HG03060 (cell line): Measurements from ENCODE around the gene ALKBH6.
"Not testable (repeated sequence)": the region's sequence is repeated elsewhere in the genome, so short reads cannot be mapped to it uniquely, and the experiment has no call there.

ENCODE experiments used
- ATAC-seq: cut with Tn5 transposase; IDR thresholded peaks from one replicate; pipeline ENCODE4 v1.9.1; 2021; ENCODE audit warnings: low read depth, moderate number of reproducible peaks; ENCODE audit not compliant: unreplicated experiment

Gene ALKBH6

DNA sequence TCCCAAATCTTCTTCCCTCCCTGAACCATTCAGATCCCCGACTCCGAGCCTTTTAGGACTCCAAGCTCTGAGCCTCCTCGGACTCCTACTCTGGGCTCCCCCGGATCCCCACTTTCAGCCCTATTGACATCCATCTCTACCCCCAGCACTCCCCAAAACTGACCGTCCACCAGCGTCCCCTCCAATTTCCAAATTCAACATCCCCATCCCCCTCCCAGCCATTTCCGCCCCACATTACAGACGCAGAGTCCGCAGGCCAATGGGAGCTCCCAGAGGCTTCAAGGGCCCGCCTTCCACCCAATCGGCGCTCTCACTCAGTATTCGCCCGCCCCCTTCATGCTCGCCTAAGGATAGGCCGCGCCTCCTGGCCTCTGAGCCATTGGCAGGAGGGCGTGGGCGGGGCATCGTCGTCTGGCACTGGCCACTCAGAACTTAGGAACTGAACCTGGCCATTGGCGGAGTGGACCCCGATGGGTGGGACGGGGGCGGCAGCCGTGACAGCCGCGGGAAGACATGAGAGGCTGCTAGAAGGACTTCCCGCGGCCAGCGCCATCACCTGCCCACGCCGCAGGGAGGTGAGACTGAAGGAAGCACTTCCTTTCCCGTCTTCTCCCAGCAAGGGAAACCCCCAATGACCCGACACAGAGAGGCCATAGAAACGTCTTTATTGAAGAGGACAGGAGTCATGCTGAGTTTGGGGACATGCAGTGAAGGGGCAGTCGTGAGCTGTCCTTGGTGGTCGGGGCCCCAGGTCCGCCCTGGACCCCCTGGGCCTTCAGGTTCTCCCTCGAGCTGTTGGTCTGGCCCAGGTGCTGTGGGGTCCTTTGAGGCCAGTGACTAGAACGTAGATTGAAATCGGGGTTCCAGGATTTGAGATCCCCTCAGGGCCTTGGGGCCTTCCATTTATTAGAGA is at the start of gene ALKBH6:
Gene ALKBH6 (minus strand): TSS at position 202 of the 913 bp plus-strand sequence. CDS start 816 bp downstream, outside the sequence.
- ATAC-seq: peak; percentile 96

DNA sequence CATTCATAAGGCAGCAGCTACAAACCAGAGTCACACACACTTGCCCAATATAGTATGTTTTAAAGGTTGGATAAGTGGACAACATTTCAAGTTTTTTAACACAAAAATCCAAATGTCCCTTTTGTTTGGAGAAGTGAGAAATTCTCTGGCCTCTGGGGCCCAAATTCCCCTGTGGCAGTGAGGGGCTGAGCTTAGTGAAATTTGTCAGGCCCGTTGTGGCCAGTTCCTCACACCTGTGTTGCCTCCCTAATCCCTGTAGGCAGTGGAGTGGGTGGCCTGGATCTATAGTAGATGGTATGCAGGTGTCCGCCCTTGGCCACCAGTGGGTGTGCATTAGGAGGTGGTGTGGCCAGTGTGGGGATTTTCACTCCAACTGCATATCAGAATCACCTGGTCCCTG is 47.4 kb upstream of the ALKBH6 start:
- ATAC-seq: no peak

DNA sequence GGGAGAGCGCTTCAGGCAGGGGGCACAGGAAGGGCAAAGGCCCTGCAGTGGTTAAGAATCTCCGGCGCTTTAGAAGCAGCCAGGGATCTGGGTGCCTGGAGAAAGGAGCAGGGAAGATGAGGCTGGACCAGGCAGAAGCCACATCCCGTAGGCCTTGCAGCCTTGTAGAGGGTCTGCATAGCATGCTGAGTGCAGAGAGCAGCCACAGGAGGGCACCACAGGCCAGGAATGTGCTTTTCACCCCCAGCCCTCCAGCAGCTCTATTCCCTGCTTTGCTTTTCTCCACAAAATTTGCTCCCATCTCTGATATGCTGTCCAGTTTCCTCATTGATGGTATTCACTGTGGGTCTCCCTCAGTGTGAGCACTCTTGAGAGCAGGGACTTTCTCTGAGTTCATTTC is 46.4 kb upstream of the ALKBH6 start:
- no peak for ATAC-seq

DNA sequence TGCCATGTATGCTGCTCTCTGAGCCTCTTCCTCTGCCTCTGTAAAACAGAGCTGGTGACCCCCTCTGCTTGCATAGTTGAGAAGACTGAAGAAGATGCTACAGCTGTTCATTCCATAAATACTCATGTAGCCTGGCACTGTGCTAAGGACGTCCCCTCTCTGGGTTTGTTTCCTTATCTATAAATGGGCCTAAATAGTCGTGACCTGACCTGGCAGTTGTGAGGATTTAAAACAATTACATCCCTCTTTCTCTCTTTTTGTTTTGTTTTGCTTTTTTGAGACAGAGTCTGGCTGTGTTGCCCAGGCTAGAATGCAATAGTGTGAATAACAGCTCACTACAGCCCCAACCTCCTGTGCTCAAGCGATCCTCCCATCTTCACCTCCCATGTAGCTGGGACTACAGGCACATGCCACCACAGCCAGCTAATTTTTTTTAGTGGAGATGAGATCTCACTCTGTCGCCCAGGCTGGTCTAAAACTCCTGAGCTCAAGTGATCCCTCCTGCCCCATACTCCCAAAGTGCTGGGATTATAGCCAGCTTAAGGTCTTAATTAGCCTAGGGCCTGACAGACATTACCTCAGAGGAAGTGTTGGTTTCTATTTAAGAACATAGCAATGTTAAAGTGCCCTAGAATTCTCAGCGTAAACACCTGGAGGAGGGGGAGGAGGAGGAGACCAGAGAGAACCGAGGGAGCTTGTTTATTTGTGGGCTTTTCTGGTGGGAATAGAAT is 45.3 kb upstream of the ALKBH6 start:
- no peak for ATAC-seq

DNA sequence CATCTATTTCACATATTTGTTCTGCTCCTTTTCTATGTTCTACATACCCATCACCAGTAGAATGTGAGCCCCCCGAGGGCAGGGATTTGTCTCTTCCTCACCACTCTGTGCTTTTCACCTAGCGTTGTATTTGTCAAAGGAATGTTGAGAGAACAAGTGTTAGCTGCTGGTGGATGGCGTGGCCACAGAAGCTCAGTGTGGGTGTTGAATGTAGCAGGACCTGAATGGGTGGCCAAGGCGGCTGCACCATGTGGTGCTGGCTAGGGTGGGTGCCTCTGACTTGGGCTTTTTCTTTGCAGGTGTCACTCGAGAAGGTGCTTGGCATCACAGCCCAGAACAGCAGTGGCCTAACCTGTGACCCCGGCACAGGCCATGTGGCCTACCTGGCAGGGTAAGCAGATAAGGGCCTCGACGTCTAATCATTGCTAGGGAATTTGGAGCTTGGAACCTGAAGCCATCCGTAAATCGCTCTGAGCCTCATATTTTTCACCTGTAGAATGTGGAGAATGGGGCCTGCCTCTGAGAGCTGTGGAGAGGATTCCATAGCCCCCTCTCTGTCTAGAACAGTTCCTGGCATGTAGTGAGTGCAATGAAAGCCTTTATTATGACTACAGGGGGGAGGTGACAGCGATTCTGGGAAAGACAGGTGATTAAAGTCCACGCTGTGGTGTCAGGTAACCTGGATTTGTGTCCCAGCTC is 44.6 kb upstream of the ALKBH6 start:
- ATAC-seq: no peak

DNA sequence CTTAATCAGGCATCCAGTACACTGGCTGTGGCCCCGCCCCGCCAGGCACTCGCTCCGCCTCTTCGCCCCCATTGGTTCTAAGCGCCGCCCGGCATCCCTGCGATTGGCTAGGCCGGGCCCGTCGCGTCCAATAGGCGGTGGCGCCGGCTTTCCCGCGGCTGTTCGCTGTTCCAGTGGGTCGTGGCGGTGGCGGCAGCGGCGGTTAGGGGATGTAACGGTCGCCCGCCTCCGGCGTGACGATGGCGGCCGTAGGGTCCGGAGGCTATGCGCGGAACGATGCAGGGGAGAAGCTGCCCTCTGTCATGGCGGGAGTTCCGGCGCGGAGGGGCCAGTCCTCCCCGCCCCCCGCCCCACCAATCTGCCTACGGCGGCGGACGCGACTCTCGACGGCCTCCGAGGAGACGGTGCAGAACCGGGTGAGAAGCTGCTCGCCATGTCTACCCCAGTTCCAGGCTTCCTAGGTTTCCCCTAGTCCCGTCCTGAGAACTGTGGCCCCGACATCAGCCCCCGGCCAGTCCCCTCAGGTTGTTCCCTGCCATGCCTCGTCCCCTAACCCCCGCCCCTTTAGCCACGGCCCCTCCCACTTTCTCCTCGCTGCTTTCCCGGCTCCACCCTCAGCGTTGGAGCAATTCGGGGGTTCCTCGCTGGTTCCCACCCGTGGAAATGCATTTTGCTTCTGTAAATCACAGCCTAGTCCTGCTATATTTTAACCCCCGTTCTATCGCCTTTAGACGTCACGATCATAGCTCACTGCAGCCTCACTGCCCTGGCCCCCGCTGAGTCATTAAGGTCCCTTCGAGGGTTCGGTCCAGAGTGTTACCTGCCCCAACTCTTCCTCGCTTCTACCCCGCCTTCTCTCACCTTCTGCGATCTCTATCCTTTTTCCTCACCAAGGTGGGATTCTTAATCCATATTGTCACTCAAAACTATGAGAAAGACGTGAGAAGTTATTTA is 41.0 kb upstream of the ALKBH6 start, which contains the start of gene WDR62:
Gene WDR62 (plus strand): TSS at position 165 of the 954 bp plus-strand sequence. CDS start 75 bp downstream, at position 240.
- ATAC-seq: peak; percentile 44

DNA sequence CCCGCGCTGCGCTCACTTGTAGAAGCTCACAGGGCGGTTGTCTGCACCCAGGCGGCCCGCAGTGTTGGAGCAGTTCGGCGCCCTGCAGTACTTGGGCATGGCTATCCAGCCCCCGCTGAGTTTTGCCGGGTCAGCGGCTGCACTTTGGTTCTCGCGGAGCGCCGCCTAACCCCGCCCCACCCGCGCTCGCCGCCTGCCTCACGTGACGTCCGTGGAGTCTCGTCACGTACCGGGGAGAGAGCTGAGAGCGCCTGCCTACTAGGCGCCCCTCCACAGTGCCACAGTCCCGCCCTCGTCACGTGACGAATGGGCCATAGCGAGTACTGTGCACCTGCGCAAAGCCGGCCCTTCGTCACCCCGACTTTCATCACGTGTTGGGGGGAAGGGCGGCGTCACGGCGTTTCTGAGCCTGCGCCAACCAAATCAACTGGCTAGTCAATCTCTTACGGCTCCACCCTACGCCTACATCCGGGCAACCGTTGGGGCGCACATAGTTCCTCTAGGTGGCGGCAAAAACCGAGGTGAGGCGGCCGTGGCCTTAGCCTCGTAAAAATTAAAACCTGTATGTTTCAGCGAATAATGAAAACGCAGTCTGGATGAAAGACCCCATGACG is 40.2 kb upstream of the ALKBH6 start, which contains the start of gene THAP8:
Gene THAP8 (minus strand): TSS at position 167 of the 614 bp plus-strand sequence. CDS start 68 bp downstream, at position 99.
- peak; percentile 70 for ATAC-seq

DNA sequence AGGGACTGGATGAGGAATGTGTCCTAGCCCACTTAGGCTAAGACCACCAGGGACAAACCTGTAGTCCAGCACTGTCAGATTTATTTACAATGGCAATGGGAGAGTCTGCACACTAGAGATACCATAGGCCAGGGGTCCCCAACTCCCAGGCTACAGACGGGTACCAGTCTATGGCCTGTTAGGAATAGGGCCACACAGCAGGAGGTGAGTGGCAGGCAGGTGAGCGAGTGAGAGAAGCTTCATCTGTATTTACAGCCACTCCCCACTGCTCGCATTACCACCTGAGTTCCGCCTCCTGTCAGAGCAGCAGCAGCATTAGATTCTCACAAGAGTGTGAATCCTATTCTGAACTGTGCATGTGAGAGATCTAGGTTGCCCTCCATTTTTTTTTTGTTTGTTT is 37.6 kb upstream of the ALKBH6 start:
- ATAC-seq: no peak

DNA sequence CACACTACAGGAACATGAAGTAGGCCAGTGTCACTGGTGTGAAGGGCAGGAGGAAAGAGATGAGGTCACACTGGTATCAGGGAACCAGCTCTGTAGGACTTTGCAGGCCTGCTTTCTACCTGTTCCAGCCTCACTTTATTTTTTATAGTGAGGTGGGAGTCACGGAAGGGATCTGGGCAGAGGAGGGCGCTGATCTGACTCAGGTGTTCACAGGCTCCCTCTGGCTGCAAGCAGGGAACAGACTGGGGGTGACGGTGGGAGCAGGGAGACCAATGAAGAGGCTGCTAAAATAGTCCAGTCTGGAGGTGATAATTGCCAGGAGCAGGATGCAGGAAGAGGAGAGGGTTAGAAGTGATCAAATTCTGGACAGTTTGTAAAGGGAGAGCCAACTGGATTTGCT is 37.2 kb upstream of the ALKBH6 start:
- no peak for ATAC-seq

DNA sequence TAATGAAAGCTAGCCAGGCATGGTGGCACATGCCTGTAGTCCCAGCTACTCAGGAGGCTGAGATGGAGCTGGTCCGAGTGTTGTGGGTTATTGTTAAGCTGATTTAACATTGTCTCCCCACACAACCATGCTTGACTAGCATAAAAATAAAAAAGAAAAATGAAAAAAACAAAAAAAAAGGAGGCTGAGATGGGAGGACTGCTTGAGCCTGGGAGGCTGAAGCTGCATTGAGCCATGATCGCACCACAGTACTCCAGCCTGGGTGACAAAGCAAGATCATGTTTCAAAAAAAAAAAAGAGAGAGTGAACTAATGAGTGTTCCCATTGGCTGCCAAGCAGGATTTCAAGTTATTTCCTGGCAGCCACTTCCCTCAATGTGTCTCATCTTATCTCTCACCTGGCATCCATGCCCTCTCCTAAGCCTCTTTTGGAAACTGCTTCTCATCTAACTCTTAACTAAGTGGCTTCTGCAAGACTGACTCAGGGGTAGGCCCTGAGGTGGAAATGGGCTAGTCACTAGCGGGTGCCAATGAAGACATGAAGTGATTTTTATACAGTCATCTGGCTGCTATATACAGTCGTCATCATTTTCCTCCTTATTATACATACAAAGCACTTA is 35.2 kb upstream of the ALKBH6 start:
- ATAC-seq: no peak

DNA sequence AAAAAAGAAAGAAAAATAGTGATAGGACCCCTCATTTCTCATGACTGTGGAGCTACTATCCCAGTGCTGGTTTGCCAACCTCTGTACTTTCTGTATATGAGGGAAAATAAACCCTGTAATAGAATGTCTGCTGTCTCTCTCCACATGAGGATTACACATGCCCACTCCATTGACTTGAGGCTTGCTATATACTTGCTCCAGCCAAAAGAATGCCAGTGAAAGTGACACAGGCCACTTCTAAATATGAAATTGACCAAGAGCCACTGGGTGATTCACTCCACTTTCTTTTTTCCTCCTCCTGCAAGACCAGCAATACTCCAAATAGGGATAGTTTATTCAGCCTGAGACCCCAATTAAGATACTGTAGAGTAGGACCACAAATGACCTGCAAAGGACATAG is 33.8 kb upstream of the ALKBH6 start:
- ATAC-seq: no peak

DNA sequence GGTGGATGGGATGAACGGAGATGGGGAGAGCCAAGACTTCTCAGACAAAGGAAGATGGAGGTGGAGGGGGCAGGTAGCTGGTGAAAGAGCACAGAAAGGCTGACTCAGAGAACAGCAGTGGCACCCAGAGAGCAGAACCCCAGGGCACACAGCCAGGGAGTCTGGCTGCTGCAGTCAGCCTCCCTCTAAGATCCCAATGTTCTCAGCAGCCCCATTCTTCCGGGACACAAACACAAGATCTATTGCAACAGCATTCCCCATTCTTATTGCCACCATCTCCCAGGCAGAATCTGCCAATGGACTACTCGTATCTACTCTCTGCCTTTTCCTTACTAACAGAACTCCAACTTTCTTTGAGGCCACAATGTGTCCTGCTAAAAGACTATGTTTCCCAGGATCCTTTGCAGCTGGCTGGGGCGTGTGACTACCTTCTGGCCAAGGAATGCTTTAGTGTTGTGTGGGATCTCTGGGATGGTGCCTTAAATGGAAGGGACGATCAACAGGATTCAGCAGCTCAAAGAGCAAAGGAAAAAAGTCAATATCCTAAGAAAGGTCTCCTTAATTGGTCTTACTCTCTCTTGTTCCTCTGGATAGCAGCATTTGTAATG is 32.5 kb upstream of the ALKBH6 start:
- ATAC-seq: no peak

DNA sequence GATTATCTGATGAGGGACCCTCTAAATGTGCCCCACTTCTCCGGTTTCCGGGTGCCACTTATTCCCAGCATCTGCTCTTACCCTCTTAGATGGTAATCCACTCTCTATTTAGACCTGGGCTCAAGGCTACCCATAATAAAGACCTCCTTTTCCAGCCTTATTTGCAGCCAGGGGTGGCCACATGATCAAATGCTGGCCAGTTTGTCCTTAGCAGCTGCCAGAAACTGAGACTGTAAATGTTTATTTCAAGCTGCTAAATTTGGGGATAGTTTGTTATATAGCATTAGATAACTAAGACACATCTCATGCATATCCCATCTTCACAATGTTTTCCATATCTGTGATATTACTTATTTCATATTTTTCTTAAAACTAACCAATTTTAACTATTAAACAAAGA is 29.9 kb upstream of the ALKBH6 start:
- ATAC-seq: no peak

DNA sequence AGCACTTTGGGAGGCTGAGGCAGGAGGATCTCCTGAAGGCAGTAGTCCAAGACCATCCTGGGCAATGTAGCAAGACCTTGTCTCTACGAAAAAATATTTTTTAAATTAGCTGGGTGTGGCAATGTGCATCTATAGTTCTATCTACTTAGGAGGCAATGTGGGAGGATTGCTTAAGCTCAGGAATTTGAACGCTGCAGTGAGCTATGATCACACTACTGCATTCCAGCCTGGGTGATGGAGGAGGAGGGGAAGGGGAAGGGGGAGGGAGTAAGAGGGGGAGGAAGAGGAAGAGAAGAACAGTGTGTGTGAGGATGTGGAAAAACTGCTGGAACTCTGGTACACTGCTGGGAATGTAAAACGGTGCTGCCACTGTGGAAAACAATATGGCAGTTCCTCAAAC is 27.8 kb upstream of the ALKBH6 start:
- ATAC-seq: no peak

DNA sequence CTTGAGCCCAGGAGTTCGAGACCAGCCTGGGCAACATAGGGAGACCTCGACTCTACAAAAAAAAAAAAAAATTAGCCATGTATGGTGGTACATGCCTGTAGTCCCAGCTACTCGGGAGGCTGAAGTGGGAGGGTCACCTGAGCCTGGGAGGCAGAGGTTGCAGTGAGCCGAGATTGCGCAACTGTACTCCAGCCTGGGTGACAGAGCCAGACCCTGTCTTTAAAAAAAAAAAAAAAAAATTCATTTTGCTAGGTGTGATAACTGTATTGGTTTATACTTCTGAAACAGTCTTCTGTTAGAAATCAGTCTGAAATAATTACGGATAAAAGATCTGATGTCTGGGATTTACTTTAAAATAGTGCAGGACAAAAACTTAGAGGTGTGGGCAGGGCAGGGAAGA is 27.1 kb upstream of the ALKBH6 start:
- ATAC-seq: not testable (repeated sequence)

DNA sequence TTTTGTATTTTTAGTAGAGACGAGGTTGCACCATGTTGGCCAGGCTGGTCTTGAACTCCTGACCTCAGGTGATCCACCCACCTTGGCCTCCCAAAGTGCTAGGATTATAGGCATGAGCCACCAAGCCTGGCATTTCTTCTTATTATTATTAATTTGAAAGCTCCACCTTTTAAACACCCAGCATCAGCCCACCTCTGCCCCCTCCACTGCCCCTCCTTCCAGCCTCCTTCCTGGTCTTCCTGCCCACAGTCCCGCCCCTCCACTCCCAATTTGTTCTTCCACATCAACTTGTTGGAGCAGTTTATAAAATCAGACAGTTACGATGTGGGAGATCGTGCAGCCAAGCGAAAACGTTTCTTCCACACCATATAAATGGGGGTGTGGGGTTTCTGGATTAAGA is 26.5 kb upstream of the ALKBH6 start:
- no peak for ATAC-seq

DNA sequence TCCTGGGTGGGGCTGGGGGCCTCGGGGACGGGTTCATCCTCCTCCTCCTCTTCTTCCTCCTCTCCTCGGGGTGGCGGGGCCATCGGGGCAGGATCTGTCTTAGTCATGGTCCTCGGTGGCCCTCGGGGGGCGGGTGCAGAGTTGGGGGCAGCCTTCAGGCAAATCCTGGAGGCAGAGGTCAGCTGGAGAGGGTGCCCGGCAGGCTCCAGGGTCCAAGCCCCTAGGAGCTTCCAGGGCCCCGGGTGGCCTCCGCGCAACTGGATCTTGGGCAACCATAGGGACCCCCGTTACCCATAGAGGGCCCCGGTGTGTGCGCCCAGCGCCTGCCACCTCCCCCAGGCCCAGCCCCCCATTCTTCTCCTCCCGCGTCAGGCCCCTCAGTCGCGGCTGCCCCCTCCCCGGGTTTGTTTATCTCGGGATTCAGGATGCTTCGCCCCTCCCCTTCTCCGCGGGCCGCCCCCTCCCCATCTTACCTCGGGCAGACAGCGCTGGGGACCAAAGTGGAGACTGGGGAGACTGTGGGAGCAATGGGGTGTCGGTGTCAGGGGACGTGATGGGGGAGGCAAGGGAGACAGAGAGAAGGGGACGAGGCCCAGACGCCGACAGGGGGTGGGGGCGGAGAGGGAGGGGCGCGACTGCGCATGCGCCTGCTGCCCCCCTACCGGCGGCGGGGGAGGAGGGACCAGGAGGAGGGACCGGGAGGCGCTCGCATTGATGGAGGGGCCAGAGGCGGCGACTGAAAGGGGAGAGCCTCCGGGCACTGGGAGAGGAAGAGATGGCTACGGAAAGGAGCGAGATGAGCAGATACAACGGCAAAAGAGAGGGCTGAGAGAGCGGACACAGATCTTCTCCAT is 18.5 kb upstream of the ALKBH6 start, which contains the start of gene CLIP3:
Gene CLIP3 (minus strand): TSS at position 623 of the 854 bp plus-strand sequence. CDS start 516 bp downstream, at position 107.
- no peak for ATAC-seq
